WERI-Rb-1 (cell line): ENCODE results near the gene RECK.

ENCODE experiments used
- DNase-seq: peaks from one replicate; pipeline ENCODE4 v3.0.0-alpha.2; 2020
- H3K27ac ChIP-seq: fragments of 250-450 bp; sonication (Bioruptor Pico); 2 replicates; pipeline ENCODE4 v1.5.1; 2020; ENCODE audit warnings: mild to moderate bottlenecking, moderate library complexity
- H3K27me3 ChIP-seq: fragments of 250-450 bp; sonication (Bioruptor Pico); 2 replicates; pipeline ENCODE4 v1.5.1; 2021; ENCODE audit warnings: mild to moderate bottlenecking, low read depth, moderate library complexity; ENCODE audit not compliant: insufficient read depth, severe bottlenecking
- H3K36me3 ChIP-seq: fragments of 250-450 bp; sonication (Bioruptor Pico); 2 replicates; pipeline ENCODE4 v1.5.1; 2020; ENCODE audit warnings: mild to moderate bottlenecking, moderate library complexity
- H3K4me3 ChIP-seq: 2 replicates; pipeline ENCODE4 v1.5.1; 2011; ENCODE audit warnings: low read depth, mild to moderate bottlenecking, control low read depth, low read length
- H3K9me3 ChIP-seq: fragments of 250-450 bp; sonication (Bioruptor Pico); 2 replicates; pipeline ENCODE4 v1.5.1; 2021; ENCODE audit warnings: mild to moderate bottlenecking, moderate library complexity; ENCODE audit not compliant: severe bottlenecking
- TF ChIP-seq, protein P1 (sequence below): IDR thresholded peaks from 2 replicates; pipeline ENCODE4 v1.5.1; 2011; ENCODE audit warnings: low read depth, mild to moderate bottlenecking, control low read depth, inconsistent platforms, low read length

RECK gene

DNA sequence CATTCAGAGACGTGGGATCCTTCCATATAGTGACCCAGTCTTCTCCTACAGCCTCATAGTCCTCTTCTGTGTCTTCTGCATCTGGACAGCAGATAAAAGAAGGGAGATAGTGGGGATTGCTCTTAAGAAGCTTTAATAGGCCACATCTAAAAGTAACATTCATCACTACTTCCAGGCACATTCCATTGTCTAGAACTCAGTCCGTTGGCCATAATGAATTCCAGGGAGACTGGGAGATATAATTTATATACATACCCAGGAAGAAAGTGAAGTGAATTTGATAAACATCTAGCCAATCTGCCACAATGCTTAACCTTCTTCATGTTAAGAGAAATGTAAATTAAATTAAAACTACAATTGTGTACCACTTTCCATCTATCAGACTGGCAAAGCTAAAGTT lies 77.3 kb downstream of the RECK start:
- no peak overlapping the region for H3K4me3 ChIP-seq
- no peak overlapping the region for H3K27ac ChIP-seq
- H3K36me3 ChIP-seq: no peaks in the 10 kb centered on the region
- TF ChIP-seq, protein P1, sequence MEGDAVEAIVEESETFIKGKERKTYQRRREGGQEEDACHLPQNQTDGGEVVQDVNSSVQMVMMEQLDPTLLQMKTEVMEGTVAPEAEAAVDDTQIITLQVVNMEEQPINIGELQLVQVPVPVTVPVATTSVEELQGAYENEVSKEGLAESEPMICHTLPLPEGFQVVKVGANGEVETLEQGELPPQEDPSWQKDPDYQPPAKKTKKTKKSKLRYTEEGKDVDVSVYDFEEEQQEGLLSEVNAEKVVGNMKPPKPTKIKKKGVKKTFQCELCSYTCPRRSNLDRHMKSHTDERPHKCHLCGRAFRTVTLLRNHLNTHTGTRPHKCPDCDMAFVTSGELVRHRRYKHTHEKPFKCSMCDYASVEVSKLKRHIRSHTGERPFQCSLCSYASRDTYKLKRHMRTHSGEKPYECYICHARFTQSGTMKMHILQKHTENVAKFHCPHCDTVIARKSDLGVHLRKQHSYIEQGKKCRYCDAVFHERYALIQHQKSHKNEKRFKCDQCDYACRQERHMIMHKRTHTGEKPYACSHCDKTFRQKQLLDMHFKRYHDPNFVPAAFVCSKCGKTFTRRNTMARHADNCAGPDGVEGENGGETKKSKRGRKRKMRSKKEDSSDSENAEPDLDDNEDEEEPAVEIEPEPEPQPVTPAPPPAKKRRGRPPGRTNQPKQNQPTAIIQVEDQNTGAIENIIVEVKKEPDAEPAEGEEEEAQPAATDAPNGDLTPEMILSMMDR: no peak
- H3K27me3 ChIP-seq: no peaks in the 10 kb centered on the region
- DNase-seq: no peak
- no peaks in the 10 kb centered on the region for H3K9me3 ChIP-seq

DNA sequence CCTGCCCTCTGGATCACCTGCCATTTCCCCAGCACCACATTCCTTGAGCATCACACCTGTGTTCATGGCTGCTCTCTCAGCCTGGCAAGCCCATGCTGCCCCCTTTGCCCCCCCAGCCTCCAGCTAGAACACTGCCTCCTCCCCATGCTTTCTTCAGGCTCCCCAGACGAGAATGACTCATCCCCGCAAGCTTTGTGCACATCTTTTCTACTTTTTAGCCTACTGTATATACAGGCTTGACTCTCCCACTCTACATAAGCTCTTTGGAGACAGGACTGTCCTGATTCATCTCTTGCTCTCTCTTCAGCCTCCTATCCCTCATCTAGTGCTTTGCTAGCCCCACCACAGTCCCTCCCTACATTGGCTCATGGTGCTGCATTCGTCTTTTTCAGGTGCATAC lies 79.9 kb downstream of the RECK start:
- DNase-seq: no peak
- no peaks in the 10 kb centered on the region for H3K9me3 ChIP-seq
- H3K4me3 ChIP-seq: no peak overlapping the region
- no peaks in the 10 kb centered on the region for H3K36me3 ChIP-seq
- no peak overlapping the region for H3K27ac ChIP-seq
- TF ChIP-seq, protein P1: no peak
- H3K27me3 ChIP-seq: no peaks in the 10 kb centered on the region

DNA sequence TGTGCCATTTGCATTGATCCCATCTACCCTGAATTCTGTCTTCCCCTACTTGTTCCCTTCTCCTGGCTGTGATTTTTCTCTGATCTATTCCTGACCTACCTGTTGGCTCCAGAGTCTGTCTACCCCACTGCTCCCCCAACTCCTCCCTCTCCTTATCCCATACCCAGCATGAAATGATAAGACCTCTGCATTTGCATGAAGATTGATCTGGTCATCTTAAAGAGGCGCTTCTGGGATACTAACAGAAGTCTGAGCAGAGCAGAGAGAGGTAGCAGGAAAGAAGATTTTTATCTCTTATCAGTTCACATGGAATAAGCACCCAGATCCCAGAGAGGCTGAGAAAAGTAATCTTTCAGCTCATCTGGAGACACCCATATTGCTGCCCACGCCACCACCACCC lies 81.5 kb downstream of the RECK start:
- Histone ChIP-seq H3K4me3 (no peak overlapping the region), H3K36me3 (no peaks in the 10 kb centered on the region), H3K9me3 (no peaks in the 10 kb centered on the region), H3K27me3 (no peaks in the 10 kb centered on the region), H3K27ac (no peak overlapping the region)
- TF ChIP-seq, protein P1: no peak
- DNase-seq: no peak

DNA sequence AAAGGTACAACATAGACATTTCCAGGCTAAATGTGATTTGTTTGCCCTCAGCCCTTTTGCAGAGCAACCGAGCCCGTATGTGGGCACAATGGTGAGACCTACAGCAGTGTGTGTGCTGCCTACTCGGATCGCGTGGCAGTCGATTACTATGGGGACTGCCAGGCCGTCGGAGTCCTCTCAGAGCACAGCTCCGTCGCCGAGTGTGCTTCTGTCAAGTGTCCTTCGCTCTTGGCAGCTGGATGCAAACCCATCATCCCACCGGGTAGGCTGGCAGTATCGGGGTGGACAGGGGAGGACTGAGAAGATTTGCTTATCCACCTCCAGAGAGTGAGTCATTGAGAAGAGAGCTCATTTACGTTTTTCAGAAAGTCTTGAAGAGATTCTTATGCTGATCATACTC lies 82.0 kb downstream of the RECK start:
- Histone ChIP-seq H3K4me3 (no peak overlapping the region), H3K27me3 (no peaks in the 10 kb centered on the region), H3K36me3 (no peaks in the 10 kb centered on the region), H3K27ac (no peak overlapping the region), H3K9me3 (no peaks in the 10 kb centered on the region)
- DNase-seq: no peak
- TF ChIP-seq, protein P1: no peak

DNA sequence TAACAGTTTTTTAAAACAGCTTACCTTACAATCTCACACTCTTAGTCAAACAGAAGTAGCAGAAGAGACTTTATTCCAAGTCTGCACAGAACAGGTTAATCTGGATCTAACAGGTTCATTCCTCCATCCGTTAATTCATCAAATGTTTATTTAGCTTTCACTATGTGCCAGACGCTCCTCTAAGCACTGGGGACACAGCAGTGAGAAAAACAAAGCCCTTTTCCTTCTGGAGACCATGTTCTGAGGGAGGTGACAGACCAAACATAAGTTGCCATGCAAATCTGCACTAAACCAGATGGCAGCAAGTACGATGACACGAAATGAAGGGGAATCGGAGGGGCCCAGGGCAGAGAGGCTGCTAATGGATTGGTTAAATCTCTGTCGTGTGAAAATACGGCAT lies 82.8 kb downstream of the RECK start:
- Histone ChIP-seq H3K4me3 (no peak overlapping the region), H3K36me3 (no peaks in the 10 kb centered on the region)

DNA sequence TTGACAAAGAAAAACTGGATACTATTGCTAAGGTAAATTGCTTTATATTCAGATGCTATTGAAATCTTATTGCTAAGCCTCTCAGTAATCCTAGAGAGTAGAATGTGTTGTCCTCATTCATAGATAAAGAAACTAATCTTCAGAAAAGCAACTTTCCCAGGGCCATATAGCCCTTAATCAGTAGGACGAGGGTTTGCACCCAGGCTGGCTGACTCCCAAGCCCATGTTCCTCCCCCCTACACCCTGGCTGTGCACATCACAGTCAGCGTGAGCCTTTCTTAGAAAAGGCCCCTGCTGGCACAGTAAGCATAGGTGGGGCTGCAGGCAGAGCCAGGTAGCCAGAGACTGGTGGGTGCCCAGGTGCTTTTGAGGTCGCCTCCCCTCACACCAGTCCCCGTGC lies 84.0 kb downstream of the RECK start:
- no peaks in the 10 kb centered on the region for H3K27me3 ChIP-seq
- no peaks in the 10 kb centered on the region for H3K9me3 ChIP-seq
- no peaks in the 10 kb centered on the region for H3K36me3 ChIP-seq
- TF ChIP-seq, protein P1: no peak
- DNase-seq: peak; percentile 16
- no peak overlapping the region for H3K4me3 ChIP-seq
- no peak overlapping the region for H3K27ac ChIP-seq

More for the DNA sequence above, 82.8 kb downstream of the RECK start:
- Histone ChIP-seq H3K27ac (no peak overlapping the region), H3K27me3 (no peaks in the 10 kb centered on the region), H3K9me3 (no peaks in the 10 kb centered on the region)
- DNase-seq: no peak
- TF ChIP-seq, protein P1: no peak
